GM23338 (cell line): ENCODE data around the gene MFN1. TPM values are rescaled to one million over a fixed set of nuclear protein-coding genes. Genes with fewer than 3 reads are reported as not detected.

Experiments
- ATAC-seq: fragments of 200-7000 bp; cut with Tn5 transposase; 3 replicates; pipeline ENCODE4 v1.9.1; 2020
- DNase-seq: peaks from one replicate; pipeline ENCODE4 v3.0.0-alpha.2; 2015; ENCODE audit warnings: low spot score
- H2AFZ ChIP-seq: fragments of 200-600 bp; sonication (generic); 2 replicates; pipeline ENCODE4 v1.8.0; 2016; ENCODE audit warnings: antibody characterized with exemption, mild to moderate bottlenecking, moderate library complexity
- H3F3A ChIP-seq: fragments of 200-600 bp; sonication (generic); replicated peaks from 2 replicates; pipeline ENCODE4 v1.8.0; 2017; ENCODE audit warnings: antibody characterized with exemption, mixed run types, low read depth
- H3K27ac ChIP-seq: fragments of 200-600 bp; sonication (generic); 2 replicates; pipeline ENCODE4 v1.6.1; 2016; ENCODE audit warnings: low read depth
- H3K27me3 ChIP-seq: fragments of 200-600 bp; sonication (generic); 2 replicates; pipeline ENCODE4 v1.8.0; 2016; ENCODE audit warnings: mild to moderate bottlenecking, mixed run types, moderate library complexity; ENCODE audit not compliant: insufficient read depth
- H3K36me3 ChIP-seq: fragments of 200-600 bp; sonication (generic); 2 replicates; pipeline ENCODE4 v1.8.0; 2016; ENCODE audit warnings: mild to moderate bottlenecking; ENCODE audit not compliant: insufficient read depth
- H3K4me1 ChIP-seq: fragments of 200-600 bp; sonication (generic); 2 replicates; pipeline ENCODE4 v1.8.0; 2016; ENCODE audit warnings: mild to moderate bottlenecking, moderate library complexity; ENCODE audit not compliant: insufficient read depth
- H3K4me2 ChIP-seq: fragments of 200-600 bp; sonication (generic); 2 replicates; pipeline ENCODE4 v1.7.1; 2017; ENCODE audit warnings: mixed run types
- H3K4me3 ChIP-seq: fragments of 200-600 bp; sonication (generic); 2 replicates; pipeline ENCODE4 v1.6.1; 2016; ENCODE audit warnings: mixed run types
- H3K79me2 ChIP-seq: fragments of 200-600 bp; sonication (generic); replicated peaks from 2 replicates; pipeline ENCODE4 v1.8.0; 2017; ENCODE audit warnings: mild to moderate bottlenecking; ENCODE audit not compliant: insufficient read depth
- H3K9me2 ChIP-seq: fragments of 200-600 bp; sonication (generic); 2 replicates; pipeline ENCODE4 v1.8.0; 2017; ENCODE audit not compliant: insufficient read depth
- H4K20me1 ChIP-seq: fragments of 200-600 bp; sonication (generic); replicated peaks from 2 replicates; pipeline ENCODE4 v1.8.0; 2017; ENCODE audit warnings: mild to moderate bottlenecking; ENCODE audit not compliant: insufficient read depth
- H3K27ac Mint-ChIP-seq: 2 replicates; pipeline ENCODE4 v1.8.0; 2020; ENCODE audit warnings: inconsistent platforms, mild to moderate bottlenecking, moderate library complexity, mixed read lengths
- H3K27me3 Mint-ChIP-seq: 3 replicates; pipeline ENCODE4 v1.8.0; 2022; ENCODE audit warnings: low read depth, mild to moderate bottlenecking, moderate library complexity, mixed read lengths, inconsistent platforms; ENCODE audit not compliant: insufficient read depth, poor library complexity
- H3K36me3 Mint-ChIP-seq: 3 replicates; pipeline ENCODE4 v1.8.0; 2021; ENCODE audit warnings: low read depth, mild to moderate bottlenecking, inconsistent platforms, moderate library complexity, mixed read lengths
- H3K4me1 Mint-ChIP-seq: 3 replicates; pipeline ENCODE4 v1.8.0; 2020; ENCODE audit warnings: mild to moderate bottlenecking, inconsistent platforms, mixed read lengths
- H3K4me3 Mint-ChIP-seq: 3 replicates; pipeline ENCODE4 v1.8.0; 2021; ENCODE audit warnings: moderate library complexity, mild to moderate bottlenecking, inconsistent platforms, mixed read lengths
- H3K9me3 Mint-ChIP-seq: 3 replicates; pipeline ENCODE4 v1.8.0; 2020; ENCODE audit warnings: moderate library complexity, mild to moderate bottlenecking, inconsistent platforms, mixed read lengths
- CTCF ChIP-seq, 2 experiments: fragments of 200-600 bp in 1 of 2; sonication (generic) in 1 of 2; conservative IDR thresholded peaks; 2 replicates each; pipeline versions ENCODE4 v1.5.1 to v1.6.1; 2016 to 2017; ENCODE audit warnings: antibody characterized with exemption in 2 of 2, low read depth in 2 of 2, mild to moderate bottlenecking in 2 of 2, moderate library complexity in 1 of 2
- ETS1 ChIP-seq: IDR thresholded peaks from 2 replicates; pipeline ENCODE4 v1.6.1; 2016; ENCODE audit warnings: antibody characterized with exemption
- EZH2 ChIP-seq: fragments of 200-600 bp; sonication (generic); IDR thresholded peaks from one replicate; pipeline ENCODE4 v1.8.0; 2017; ENCODE audit warnings: antibody characterized with exemption, mild to moderate bottlenecking, low read depth; ENCODE audit not compliant: unreplicated experiment
- EZH2phosphoT487 ChIP-seq: fragments of 200-600 bp; sonication (generic); IDR thresholded peaks from one replicate; pipeline ENCODE4 v1.8.1; 2018; ENCODE audit warnings: antibody characterized with exemption; ENCODE audit not compliant: unreplicated experiment
- JUNB ChIP-seq: IDR thresholded peaks from one replicate; pipeline ENCODE4 v1.6.1; 2016; ENCODE audit warnings: antibody characterized with exemption; ENCODE audit not compliant: unreplicated experiment
- NANOG ChIP-seq: IDR thresholded peaks from 2 replicates; pipeline ENCODE4 v1.6.1; 2016; ENCODE audit warnings: antibody characterized with exemption, borderline replicate concordance
- REST ChIP-seq: IDR thresholded peaks from one replicate; pipeline ENCODE4 v1.6.1; 2018; ENCODE audit warnings: antibody characterized with exemption; ENCODE audit not compliant: unreplicated experiment
- STAT1 ChIP-seq: IDR thresholded peaks from one replicate; pipeline ENCODE4 v1.6.1; 2016; ENCODE audit warnings: antibody characterized with exemption; ENCODE audit not compliant: unreplicated experiment
- ZNF114 ChIP-seq: fragments of 250-450 bp; sonication (Bioruptor Pico); IDR thresholded peaks from 2 replicates; pipeline ENCODE4 v1.5.0; 2020; ENCODE audit warnings: mild to moderate bottlenecking, moderate library complexity
- ZNF462 ChIP-seq: fragments of 250-450 bp; sonication (Bioruptor Pico); IDR thresholded peaks from 2 replicates; pipeline ENCODE4 v1.5.0; 2020; ENCODE audit warnings: mild to moderate bottlenecking, moderate library complexity
- polyA plus RNA-seq: library from polyadenylated mRNA; unstranded; fragments of >200 nt; fragmentation: Nextera tagmentation; extraction: Ambion mirVana; gene quantifications from 2 replicates; pipeline ENCODE4 v1.2.1, GENCODE V29; 2016
- total RNA-seq: library from RNA; depleted of rRNA; stranded (reverse); fragments of >200 nt; shearing (Covaris generic); gene quantifications from 2 replicates; pipeline ENCODE4 v1.2.3, GENCODE V29; 2014

MFN1 gene
- total and polyA plus RNA-seq, 2 experiments from 2014 or later, result 16.1 to 36.2 TPM

- TF ChIP-seq ZNF462, result no peak
- TF ChIP-seq STAT1, result no peak
- no peak for TF ChIP-seq CTCF (conservative IDR thresholded peaks at IDR 0.05; ENCODE audit: low read depth in 2 of 2)
- no peak for TF ChIP-seq EZH2phosphoT487
- TF ChIP-seq JUNB, result no peak
- TF ChIP-seq NANOG, result no peak
These were observed 67.9 kb downstream of the MFN1 start (continued) for GRCh38 chr3:179415377-179415776.

GRCh38 chr3:179416681-179417080 lies 69.2 kb downstream of the MFN1 start:
- no peaks in the 10 kb centered on the region for H3K79me2 ChIP-seq
- Mint-ChIP-seq H3K9me3 (no peaks in the 10 kb centered on the region), H3K27ac (no peak overlapping the region), H3K36me3 (peaks cover 4% of the 10 kb centered on the region; the same call in 1 of the 3 replicates), H3K4me1 (no peaks in the 10 kb centered on the region), H3K4me3 (no peak overlapping the region), H3K27me3 (no peaks in the 10 kb centered on the region)
- no peaks in the 10 kb centered on the region for H3K4me1 ChIP-seq
- H3K27ac ChIP-seq, result no peak overlapping the region
- no peaks in the 10 kb centered on the region for H3K9me2 ChIP-seq
- DNase-seq (no peak), ATAC-seq (no peak)
- no peaks in the 10 kb centered on the region for H3K27me3 ChIP-seq
- no peaks in the 10 kb centered on the region for H3K36me3 ChIP-seq
- no peak overlapping the region for H2AFZ ChIP-seq
- no peak overlapping the region for H3K4me2 ChIP-seq
- H4K20me1 ChIP-seq, result no peaks in the 10 kb centered on the region
- no peaks in the 10 kb centered on the region for H3F3A ChIP-seq
- no peak overlapping the region for H3K4me3 ChIP-seq
- TF ChIP-seq NANOG, result no peak
- TF ChIP-seq EZH2, result no peak
- no peak for TF ChIP-seq ZNF114 (CRISPR knock-in tag)
- TF ChIP-seq ETS1, result no peak
- TF ChIP-seq REST, result no peak
